Measurements from ENCODE around the gene PAX4.

- TF ChIP-seq MXI1 (IDR thresholded peaks at IDR 0.05; ENCODE audit: low read depth, low read length): no peak
- no peak for TF ChIP-seq RAD21 (IDR thresholded peaks at IDR 0.05; ENCODE audit: low read length)
- no peak for TF ChIP-seq GABPA (IDR thresholded peaks at IDR 0.05; ENCODE audit: low read depth)
- no peak for TF ChIP-seq CTCF (IDR thresholded peaks at IDR 0.05)
- TF ChIP-seq MEF2A (IDR thresholded peaks at IDR 0.05; ENCODE audit: borderline replicate concordance, low read depth): no peak
- TF ChIP-seq JUND (IDR thresholded peaks at IDR 0.05): no peak
- TF ChIP-seq TAF1 (IDR thresholded peaks at IDR 0.05; ENCODE audit: borderline replicate concordance, low read depth, low read length): no peak
- TF ChIP-seq SIN3A (IDR thresholded peaks at IDR 0.05; ENCODE audit: borderline replicate concordance, low read depth, low read length): no peak
Observed at GRCh38 chr7:127566242-127566641, 51.7 kb downstream of the PAX4 start.
